ENCODE results near the gene FRY.

Gene FRY

DNA sequence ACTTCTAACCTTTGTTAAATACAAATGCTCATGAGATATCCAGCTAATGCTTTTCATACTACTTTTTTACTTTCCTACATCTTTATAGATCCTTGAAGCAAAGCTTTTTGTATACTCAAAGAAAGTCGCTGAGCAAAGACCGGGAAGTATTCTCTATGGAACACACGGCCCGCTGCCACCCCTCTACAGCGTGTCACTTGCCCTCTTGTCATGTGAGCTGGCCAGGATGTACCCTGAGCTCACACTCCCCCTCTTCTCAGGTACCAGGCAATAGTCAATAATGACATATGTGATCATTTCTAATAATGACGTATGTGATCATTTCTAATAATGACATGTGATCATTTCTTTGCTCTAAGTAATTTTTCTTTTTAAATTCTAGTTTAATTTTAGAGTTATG lies 170.7 kb downstream of the FRY start:
- H3K27me3 ChIP-seq (ENCODE audit: low read depth, low read length) = no peaks in the 10 kb centered on the region
- no peaks in the 10 kb centered on the region for H3K36me3 ChIP-seq (replicated peaks; ENCODE audit: low read depth, low read length)
- H3K4me2 ChIP-seq (ENCODE audit: low read length) = no peak overlapping the region
- H3K4me3 ChIP-seq (ENCODE audit: low read length) = no peak overlapping the region
- no peak overlapping the region for H3K27ac ChIP-seq (ENCODE audit: low read length)
- no peak overlapping the region for H2AFZ ChIP-seq (ENCODE audit: low read depth, low read length)
- H3K9me3 ChIP-seq (ENCODE audit: insufficient read depth, low read length) = no peaks in the 10 kb centered on the region
- H3K9ac ChIP-seq (ENCODE audit: low read length) = no peak overlapping the region
- no peak for TF ChIP-seq EZH2phosphoT487 (IDR thresholded peaks at IDR 0.05; ENCODE audit: low read depth)
- TF ChIP-seq, protein P1, sequence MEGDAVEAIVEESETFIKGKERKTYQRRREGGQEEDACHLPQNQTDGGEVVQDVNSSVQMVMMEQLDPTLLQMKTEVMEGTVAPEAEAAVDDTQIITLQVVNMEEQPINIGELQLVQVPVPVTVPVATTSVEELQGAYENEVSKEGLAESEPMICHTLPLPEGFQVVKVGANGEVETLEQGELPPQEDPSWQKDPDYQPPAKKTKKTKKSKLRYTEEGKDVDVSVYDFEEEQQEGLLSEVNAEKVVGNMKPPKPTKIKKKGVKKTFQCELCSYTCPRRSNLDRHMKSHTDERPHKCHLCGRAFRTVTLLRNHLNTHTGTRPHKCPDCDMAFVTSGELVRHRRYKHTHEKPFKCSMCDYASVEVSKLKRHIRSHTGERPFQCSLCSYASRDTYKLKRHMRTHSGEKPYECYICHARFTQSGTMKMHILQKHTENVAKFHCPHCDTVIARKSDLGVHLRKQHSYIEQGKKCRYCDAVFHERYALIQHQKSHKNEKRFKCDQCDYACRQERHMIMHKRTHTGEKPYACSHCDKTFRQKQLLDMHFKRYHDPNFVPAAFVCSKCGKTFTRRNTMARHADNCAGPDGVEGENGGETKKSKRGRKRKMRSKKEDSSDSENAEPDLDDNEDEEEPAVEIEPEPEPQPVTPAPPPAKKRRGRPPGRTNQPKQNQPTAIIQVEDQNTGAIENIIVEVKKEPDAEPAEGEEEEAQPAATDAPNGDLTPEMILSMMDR (IDR thresholded peaks at IDR 0.05; ENCODE audit: low read depth, low read length) = no peak
- no peaks in the 10 kb centered on the region for H3K79me2 ChIP-seq (ENCODE audit: low read length)
- no peaks in the 10 kb centered on the region for H3K4me1 ChIP-seq (ENCODE audit: low read length)
- H4K20me1 ChIP-seq (ENCODE audit: insufficient read depth, low read length) = no peaks in the 10 kb centered on the region

DNA sequence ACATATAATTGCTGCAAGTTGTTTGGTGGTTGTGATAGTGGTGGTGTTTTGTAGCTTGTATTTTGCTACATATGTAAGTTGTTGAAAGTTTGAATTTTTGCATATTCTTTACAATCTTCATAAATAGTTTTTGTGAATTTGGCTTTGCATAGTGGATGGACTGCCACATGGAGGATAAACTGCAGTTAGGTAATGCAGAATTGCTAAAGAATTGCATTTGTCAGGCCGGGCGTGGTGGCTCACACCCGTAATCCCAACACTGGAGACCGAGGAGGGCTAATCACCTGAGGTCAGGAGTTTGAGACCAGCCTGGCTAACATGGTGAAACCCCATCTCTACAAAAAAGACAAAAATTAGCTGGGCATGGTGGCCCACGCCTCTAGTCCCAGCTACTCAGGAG lies 171.6 kb downstream of the FRY start:
- H3K4me2 ChIP-seq (ENCODE audit: low read length) = no peak overlapping the region
- no peak for TF ChIP-seq EZH2phosphoT487 (IDR thresholded peaks at IDR 0.05; ENCODE audit: low read depth)
- TF ChIP-seq, protein P1 (IDR thresholded peaks at IDR 0.05; ENCODE audit: low read depth, low read length) = no peak
- H3K9me3 ChIP-seq (ENCODE audit: insufficient read depth, low read length) = no peaks in the 10 kb centered on the region
- H3K79me2 ChIP-seq (ENCODE audit: low read length) = no peaks in the 10 kb centered on the region
- no peak overlapping the region for H3K4me3 ChIP-seq (ENCODE audit: low read length)
- H2AFZ ChIP-seq (ENCODE audit: low read depth, low read length) = no peak overlapping the region
- H3K4me1 ChIP-seq (ENCODE audit: low read length) = no peaks in the 10 kb centered on the region
- H3K36me3 ChIP-seq (replicated peaks; ENCODE audit: low read depth, low read length) = no peaks in the 10 kb centered on the region
- no peaks in the 10 kb centered on the region for H4K20me1 ChIP-seq (ENCODE audit: insufficient read depth, low read length)
- no peak overlapping the region for H3K27ac ChIP-seq (ENCODE audit: low read length)
- H3K27me3 ChIP-seq (ENCODE audit: low read depth, low read length) = 0 out of 2 replicates have a peak, but pooled peaks cover 4% of the 10 kb centered on the region
- no peak overlapping the region for H3K9ac ChIP-seq (ENCODE audit: low read length)

DNA sequence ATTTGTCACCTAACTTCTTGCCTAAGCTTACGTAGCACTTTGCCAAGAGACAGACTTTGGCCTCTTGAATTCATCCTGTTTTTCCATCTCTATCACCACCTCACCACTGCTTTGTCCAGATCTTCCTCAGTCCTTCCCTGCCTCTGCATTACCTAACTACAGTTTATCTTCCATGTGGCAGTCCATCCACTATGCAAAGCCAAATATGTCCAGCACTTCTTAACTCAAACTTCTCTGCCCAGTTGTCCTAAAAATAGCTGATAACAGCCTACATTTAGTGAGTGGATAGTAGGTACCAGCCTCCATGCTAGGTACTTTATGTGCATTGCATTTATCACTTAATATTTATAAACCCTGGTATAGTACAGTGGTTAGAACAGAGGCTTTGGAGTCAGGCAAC lies 172.2 kb downstream of the FRY start:
- Histone ChIP-seq H3K4me2 (ENCODE audit: low read length) (no peak overlapping the region), H3K9ac (ENCODE audit: low read length) (no peak overlapping the region), H3K27me3 (ENCODE audit: low read depth, low read length) (0 out of 2 replicates have a peak, but pooled peaks cover 4% of the 10 kb centered on the region), H4K20me1 (ENCODE audit: insufficient read depth, low read length) (no peaks in the 10 kb centered on the region), H2AFZ (ENCODE audit: low read depth, low read length) (no peak overlapping the region), H3K4me3 (ENCODE audit: low read length) (no peak overlapping the region), H3K27ac (ENCODE audit: low read length) (no peak overlapping the region), H3K4me1 (ENCODE audit: low read length) (no peaks in the 10 kb centered on the region), H3K36me3 (replicated peaks; ENCODE audit: low read depth, low read length) (no peaks in the 10 kb centered on the region), H3K79me2 (ENCODE audit: low read length) (no peaks in the 10 kb centered on the region), H3K9me3 (ENCODE audit: insufficient read depth, low read length) (no peaks in the 10 kb centered on the region)
- no peak for TF ChIP-seq EZH2phosphoT487 (IDR thresholded peaks at IDR 0.05; ENCODE audit: low read depth)
- TF ChIP-seq, protein P1 (IDR thresholded peaks at IDR 0.05; ENCODE audit: low read depth, low read length) = no peak

DNA sequence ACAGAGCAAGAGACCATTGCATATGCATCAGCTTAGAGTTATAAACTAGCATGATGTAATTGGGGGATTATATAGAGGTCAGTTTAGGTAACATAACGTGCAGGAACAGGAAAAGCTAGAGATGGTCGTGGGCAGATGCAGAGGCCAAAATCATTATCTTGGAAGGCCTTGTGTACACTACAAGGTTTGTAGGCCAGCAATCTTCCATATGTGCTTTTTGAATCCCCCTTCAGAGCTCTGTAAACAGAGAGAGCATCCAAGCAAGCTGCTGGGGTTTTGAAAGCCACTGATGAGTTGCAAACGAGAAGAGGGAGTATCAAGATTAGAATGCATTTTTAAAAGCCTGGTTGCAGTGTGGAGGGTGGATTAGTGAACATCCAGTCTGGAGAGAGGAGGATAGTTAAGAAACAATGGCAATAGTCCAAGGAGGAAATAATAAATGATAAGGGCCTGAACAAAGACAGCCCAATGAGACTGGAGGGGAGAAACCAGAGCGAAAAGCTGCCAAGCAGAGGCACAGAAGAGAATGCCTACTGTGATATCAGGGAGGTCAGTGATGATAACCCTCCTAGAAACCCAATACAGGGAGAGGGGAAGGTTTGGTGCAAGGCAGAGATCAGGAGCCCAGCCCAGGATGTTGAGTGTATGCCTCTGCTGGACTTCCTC lies 174.0 kb downstream of the FRY start:
- H3K79me2 ChIP-seq (ENCODE audit: low read length) = no peaks in the 10 kb centered on the region
- no peaks in the 10 kb centered on the region for H3K36me3 ChIP-seq (replicated peaks; ENCODE audit: low read depth, low read length)
- H2AFZ ChIP-seq (ENCODE audit: low read depth, low read length) = no peak overlapping the region
- H3K27me3 ChIP-seq (ENCODE audit: low read depth, low read length) = 0 out of 2 replicates have a peak, but pooled peaks cover 4% of the 10 kb centered on the region
- no peaks in the 10 kb centered on the region for H4K20me1 ChIP-seq (ENCODE audit: insufficient read depth, low read length)
- no peak overlapping the region for H3K9ac ChIP-seq (ENCODE audit: low read length)
- TF ChIP-seq EZH2phosphoT487 (IDR thresholded peaks at IDR 0.05; ENCODE audit: low read depth) = no peak
- TF ChIP-seq, protein P1 (IDR thresholded peaks at IDR 0.05; ENCODE audit: low read depth, low read length) = no peak
- H3K9me3 ChIP-seq (ENCODE audit: insufficient read depth, low read length) = no peaks in the 10 kb centered on the region
- H3K4me1 ChIP-seq (ENCODE audit: low read length) = no peaks in the 10 kb centered on the region
- no peak overlapping the region for H3K27ac ChIP-seq (ENCODE audit: low read length)
- H3K4me3 ChIP-seq (ENCODE audit: low read length) = no peak overlapping the region
- H3K4me2 ChIP-seq (ENCODE audit: low read length) = no peak overlapping the region
